Mesenchymal stem cell (in vitro differentiated cells and primary cell): ENCODE results near the gene QPCT.

Experiments used
- DNase-seq: peaks from one replicate; pipeline ENCODE4 v3.0.0-alpha.2; 2013
- H2AFZ ChIP-seq: one replicate; pipeline ENCODE4 v1.6.1; 2013; ENCODE audit warnings: low read depth, mild to moderate bottlenecking, control low read depth, inconsistent platforms, low read length, moderate library complexity
- H2AK5ac ChIP-seq: 2 replicates; pipeline ENCODE4 v1.6.1; 2013; ENCODE audit warnings: low read length, moderate library complexity, mild to moderate bottlenecking, inconsistent platforms; ENCODE audit not compliant: severe bottlenecking
- H2BK120ac ChIP-seq: one replicate; pipeline ENCODE4 v1.6.1; 2013; ENCODE audit warnings: low read depth, mild to moderate bottlenecking, inconsistent platforms, low read length, moderate library complexity
- H2BK12ac ChIP-seq, 2 experiments: one replicate each; pipeline ENCODE4 v1.6.1; 2013; ENCODE audit warnings: inconsistent platforms in 2 of 2, low read length in 2 of 2, mild to moderate bottlenecking in 2 of 2, moderate library complexity in 2 of 2, control low read depth in 1 of 2
- H2BK15ac ChIP-seq: one replicate; pipeline ENCODE4 v1.6.1; 2013; ENCODE audit warnings: mild to moderate bottlenecking, low read depth, inconsistent platforms; ENCODE audit not compliant: poor library complexity, severe bottlenecking
- H2BK5ac ChIP-seq: 2 replicates; pipeline ENCODE4 v1.6.1; 2013; ENCODE audit warnings: low read depth, mild to moderate bottlenecking, low read length, control low read depth, inconsistent platforms; ENCODE audit not compliant: poor library complexity, severe bottlenecking
- H3K14ac ChIP-seq, 2 experiments: one replicate each; pipeline ENCODE4 v1.6.1; 2013; ENCODE audit warnings: inconsistent platforms in 2 of 2, low read length in 2 of 2, control low read depth in 1 of 2, mild to moderate bottlenecking in 1 of 2, moderate library complexity in 1 of 2
- H3K18ac ChIP-seq, 2 experiments: one replicate each; pipeline ENCODE4 v1.6.1; 2013; ENCODE audit warnings: inconsistent platforms in 2 of 2, low read length in 2 of 2, control low read depth in 1 of 2, low read depth in 1 of 2, mild to moderate bottlenecking in 1 of 2
- H3K23ac ChIP-seq, 2 experiments: one replicate each; pipeline ENCODE4 v1.6.1; 2013; ENCODE audit warnings: inconsistent platforms in 2 of 2, low read length in 2 of 2, mild to moderate bottlenecking in 2 of 2, moderate library complexity in 2 of 2, control low read depth in 1 of 2
- H3K27ac ChIP-seq: 2 replicates; pipeline ENCODE4 v1.5.1; 2013; ENCODE audit warnings: mild to moderate bottlenecking, moderate library complexity, low read length, control low read depth, inconsistent platforms; ENCODE audit not compliant: poor library complexity, severe bottlenecking
- H3K27me3 ChIP-seq, 2 experiments: 2 replicates each; pipeline versions ENCODE4 v1.6.1 to v1.7.0; 2013; ENCODE audit warnings: low read length in 2 of 2, mild to moderate bottlenecking in 2 of 2, moderate library complexity in 2 of 2, control low read depth in 1 of 2, inconsistent platforms in 1 of 2; ENCODE audit not compliant: control insufficient read depth in 1 of 2, insufficient read depth in 1 of 2
- H3K36me3 ChIP-seq, 2 experiments: 2 replicates each; pipeline versions ENCODE4 v1.6.1 to v1.7.0; 2013; ENCODE audit warnings: low read length in 2 of 2, control low read depth in 1 of 2, inconsistent platforms in 1 of 2, low read depth in 1 of 2, mild to moderate bottlenecking in 1 of 2; ENCODE audit not compliant: insufficient read depth in 2 of 2, control insufficient read depth in 1 of 2
- H3K4ac ChIP-seq, 2 experiments: one replicate each; pipeline ENCODE4 v1.6.1; 2013; ENCODE audit warnings: inconsistent platforms in 2 of 2, low read length in 2 of 2, mild to moderate bottlenecking in 2 of 2, moderate library complexity in 2 of 2, control low read depth in 1 of 2, low read depth in 1 of 2
- H3K4me1 ChIP-seq: 2 replicates; pipeline ENCODE4 v1.6.1; 2013; ENCODE audit warnings: low read depth, low read length, control low read depth; ENCODE audit not compliant: control insufficient read depth, insufficient read depth
- H3K4me2 ChIP-seq: 2 replicates; pipeline ENCODE4 v1.6.1; 2013; ENCODE audit warnings: low read length, mild to moderate bottlenecking, inconsistent platforms; ENCODE audit not compliant: poor library complexity, severe bottlenecking
- H3K4me3 ChIP-seq, 2 experiments: 2 replicates each; pipeline versions ENCODE4 v1.5.1 to v1.7.0; 2013; ENCODE audit warnings: low read length in 2 of 2, mild to moderate bottlenecking in 2 of 2, control low read depth in 1 of 2, low read depth in 1 of 2; ENCODE audit not compliant: insufficient read depth in 1 of 2
- H3K79me1 ChIP-seq: replicated peaks from 2 replicates; pipeline ENCODE4 v1.6.1; 2013; ENCODE audit warnings: mild to moderate bottlenecking, control low read depth, low read length, inconsistent platforms; ENCODE audit not compliant: poor library complexity, severe bottlenecking
- H3K9ac ChIP-seq: 2 replicates; pipeline ENCODE4 v1.7.0; 2013; ENCODE audit warnings: mild to moderate bottlenecking, low read length, moderate library complexity
- H3K9me3 ChIP-seq: 2 replicates; pipeline ENCODE4 v1.7.0; 2013; ENCODE audit warnings: mild to moderate bottlenecking, low read length; ENCODE audit not compliant: control insufficient read depth
- H4K8ac ChIP-seq: one replicate; pipeline ENCODE4 v1.6.1; 2013; ENCODE audit warnings: inconsistent platforms, mild to moderate bottlenecking, low read length, moderate library complexity
- H4K91ac ChIP-seq: one replicate; pipeline ENCODE4 v1.6.1; 2013; ENCODE audit warnings: mild to moderate bottlenecking, low read length, inconsistent platforms
- WGBS: methylation state at CpG from one replicate; pipeline ENCODE4 v1.1.7; 2013; ENCODE audit warnings: mixed read lengths; 5-methylcytosine and 5-hydroxymethylcytosine counted together

Gene QPCT

GRCh38 chr2:37389395-37389794 is 45.0 kb downstream of the QPCT start:
- Histone ChIP-seq H3K4me1 (peaks cover 11% of the 10 kb centered on the region), H2AFZ (no peak overlapping the region), H3K18ac (peak overlapping the region in 1 of 2 experiments; percentile 79), H2BK5ac (no peak overlapping the region), H3K14ac (no peak overlapping the region), H3K4me3 (no peak overlapping the region), H3K4me2 (no peak overlapping the region), H2BK120ac (peak overlapping the region; percentile 85), H4K91ac (no peak overlapping the region), H3K4ac (peak overlapping the region in 1 of 2 experiments; percentile 63), H3K23ac (no peak overlapping the region), H3K36me3 (no peaks in the 10 kb centered on the region), H3K27me3 (no peaks in the 10 kb centered on the region), H2AK5ac (peak overlapping the region; percentile 62), H2BK12ac (no peak overlapping the region), H3K9me3 (no peaks in the 10 kb centered on the region), H3K27ac (no peak overlapping the region), H3K9ac (peak overlapping the region; percentile 59), H2BK15ac (no peak overlapping the region), H3K79me1 (no peaks in the 10 kb centered on the region), H4K8ac (peak overlapping the region; percentile 21)
- no peak for DNase-seq

DNA sequence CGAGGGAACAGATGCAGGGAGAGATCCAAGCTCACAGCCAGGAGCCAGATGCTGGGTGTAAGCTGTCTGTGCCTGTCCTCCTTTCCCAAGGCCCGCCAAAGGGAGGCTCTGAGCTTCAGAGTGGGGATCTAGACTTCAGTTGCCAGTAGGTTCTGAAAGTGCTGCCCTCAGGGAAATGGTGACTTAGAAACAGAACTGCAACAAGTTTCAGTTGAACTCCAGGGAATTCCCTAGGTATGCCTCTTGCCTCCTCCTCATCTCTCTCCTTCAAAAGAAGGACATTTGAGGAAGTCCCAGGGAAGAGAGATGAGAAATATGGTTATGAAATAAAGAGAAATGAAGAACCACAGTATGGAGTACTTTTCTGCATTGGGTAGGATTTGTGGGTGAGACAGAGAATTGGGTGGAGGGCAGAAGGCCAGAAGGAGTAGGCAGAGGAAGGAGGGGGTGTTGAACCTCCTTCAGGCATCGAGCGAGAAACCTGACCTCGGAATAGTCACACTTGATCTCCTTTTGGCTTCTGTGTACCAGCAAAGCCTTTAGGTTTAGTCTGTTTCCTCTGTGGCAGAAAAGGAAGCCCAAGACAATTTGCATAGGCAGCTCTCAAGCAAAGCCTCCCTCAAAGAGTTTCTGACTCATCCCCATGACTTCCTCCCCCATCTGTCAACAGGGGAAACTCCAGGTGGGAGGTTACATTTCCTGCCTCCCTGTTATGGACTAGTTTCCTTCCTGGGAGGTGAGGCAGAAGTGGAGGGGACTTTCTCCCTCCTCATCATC is 45.7 kb downstream of the QPCT start:
- Histone ChIP-seq H2BK120ac (peak overlapping the region; percentile 21), H3K23ac (no peak overlapping the region), H4K91ac (peak overlapping the region; percentile 45), H2BK5ac (peak overlapping the region; percentile 50), H3K4ac (peak overlapping the region in 1 of 2 experiments; percentile 76), H3K36me3 (no peaks in the 10 kb centered on the region), H3K18ac (peak overlapping the region; percentile 61 to 74), H4K8ac (peak overlapping the region; percentile 78), H3K4me2 (no peak overlapping the region), H3K4me1 (peaks cover 11% of the 10 kb centered on the region), H2BK15ac (no peak overlapping the region), H3K27ac (peak overlapping the region; percentile 86), H2AFZ (no peak overlapping the region), H3K4me3 (peak overlapping the region in 1 of 2 experiments; percentile 12), H2BK12ac (peak overlapping the region; percentile 79 to 95), H3K14ac (peak overlapping the region in 1 of 2 experiments; percentile 62), H2AK5ac (peak overlapping the region; percentile 94), H3K79me1 (no peaks in the 10 kb centered on the region), H3K9ac (peak overlapping the region; percentile 59), H3K9me3 (no peaks in the 10 kb centered on the region), H3K27me3 (no peaks in the 10 kb centered on the region)
- 29% methylated on average over 5 of the region's 5 CpGs for WGBS
- peak; percentile 92 for DNase-seq

DNA sequence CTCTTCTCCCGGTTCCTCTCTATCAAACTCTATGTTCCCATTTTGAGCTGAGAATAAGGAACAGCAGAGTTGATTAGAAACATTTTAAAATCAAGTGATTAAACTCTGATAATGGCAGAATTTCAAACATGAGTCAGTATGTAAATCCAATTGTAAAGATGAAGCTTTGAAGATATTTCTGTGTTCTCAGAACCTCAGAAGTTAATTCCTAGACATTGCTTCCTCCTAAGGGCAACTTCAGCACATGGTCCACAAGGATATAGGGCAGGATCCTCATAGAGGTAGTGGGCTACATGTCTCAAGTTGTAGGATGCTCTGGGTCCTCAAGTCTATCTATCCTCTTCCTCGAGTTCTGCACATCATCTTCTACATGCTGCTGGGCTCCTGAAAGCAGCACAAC is 46.3 kb downstream of the QPCT start:
- Histone ChIP-seq H3K18ac (no peak overlapping the region), H2AFZ (no peak overlapping the region), H3K79me1 (no peaks in the 10 kb centered on the region), H3K9ac (peak overlapping the region; percentile 59), H3K27me3 (no peaks in the 10 kb centered on the region), H3K4ac (no peak overlapping the region), H3K27ac (no peak overlapping the region), H2BK120ac (no peak overlapping the region), H4K91ac (no peak overlapping the region), H3K23ac (no peak overlapping the region), H3K4me1 (peaks cover 11% of the 10 kb centered on the region), H3K4me3 (no peak overlapping the region), H2BK15ac (no peak overlapping the region), H3K9me3 (no peaks in the 10 kb centered on the region), H2BK5ac (no peak overlapping the region), H3K36me3 (no peaks in the 10 kb centered on the region), H3K4me2 (no peak overlapping the region), H2AK5ac (no peak overlapping the region), H4K8ac (no peak overlapping the region), H2BK12ac (peak overlapping the region; percentile 4 to 53), H3K14ac (no peak overlapping the region)
- DNase-seq = no peak
- WGBS = 82% methylated on average over 1 of the region's 2 CpGs

DNA sequence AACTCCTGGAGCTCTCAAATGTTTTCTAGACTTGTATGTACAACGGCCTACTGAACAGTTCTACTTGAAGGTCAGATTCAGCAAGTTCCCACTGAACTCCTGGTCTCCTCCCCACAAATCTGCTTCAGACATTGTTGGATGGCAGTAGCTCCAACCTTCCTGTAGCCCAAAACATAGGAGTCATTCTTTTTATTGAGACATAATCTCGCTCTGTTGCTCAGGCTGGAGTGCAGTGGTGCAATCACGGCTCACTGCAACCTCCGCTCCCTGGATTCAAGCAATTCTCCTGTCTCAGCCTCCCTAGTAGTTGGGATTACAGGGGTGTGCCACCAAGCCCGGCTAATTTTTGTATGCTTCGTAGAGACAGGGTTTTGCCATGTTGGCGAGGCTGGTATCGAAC is 47.3 kb downstream of the QPCT start:
- H3K36me3 ChIP-seq = no peaks in the 10 kb centered on the region
- no peak for DNase-seq
- 98% methylated on average over 8 of the region's 8 CpGs for WGBS

More for the DNA sequence above, 47.3 kb downstream of the QPCT start:
- Histone ChIP-seq H2AK5ac (no peak overlapping the region), H2BK5ac (no peak overlapping the region), H3K4me2 (no peak overlapping the region), H3K9ac (no peak overlapping the region), H2AFZ (no peak overlapping the region), H3K79me1 (no peaks in the 10 kb centered on the region), H3K23ac (no peak overlapping the region), H2BK15ac (no peak overlapping the region), H3K27ac (no peak overlapping the region), H3K4me1 (peaks cover 11% of the 10 kb centered on the region), H3K4ac (no peak overlapping the region), H4K8ac (no peak overlapping the region), H2BK12ac (peak overlapping the region in 1 of 2 experiments; percentile 3), H4K91ac (no peak overlapping the region), H3K9me3 (no peaks in the 10 kb centered on the region), H2BK120ac (no peak overlapping the region), H3K18ac (no peak overlapping the region), H3K4me3 (no peak overlapping the region), H3K27me3 (no peaks in the 10 kb centered on the region), H3K14ac (no peak overlapping the region)
